ENCODE data around the gene CRYM. TPM values are rescaled to one million over a fixed set of nuclear protein-coding genes. Genes with fewer than 3 reads are reported as not detected.

CRYM gene
- total RNA-seq, 2 experiments from 2014 or later, result not detected

GRCh38 chr16:21244518-21245215 lies 33.4 kb downstream of the CRYM start:
- Mint-ChIP-seq H3K4me1 (ENCODE audit: low read depth) (no peaks in the 10 kb centered on the region), H3K27ac (no peak overlapping the region), H3K4me3 (no peak overlapping the region), H3K27me3 (peaks cover 36% of the 10 kb centered on the region), H3K36me3 (ENCODE audit: low read depth) (no peaks in the 10 kb centered on the region), H3K9me3 (no peaks in the 10 kb centered on the region)
- TF ChIP-seq, protein P1, sequence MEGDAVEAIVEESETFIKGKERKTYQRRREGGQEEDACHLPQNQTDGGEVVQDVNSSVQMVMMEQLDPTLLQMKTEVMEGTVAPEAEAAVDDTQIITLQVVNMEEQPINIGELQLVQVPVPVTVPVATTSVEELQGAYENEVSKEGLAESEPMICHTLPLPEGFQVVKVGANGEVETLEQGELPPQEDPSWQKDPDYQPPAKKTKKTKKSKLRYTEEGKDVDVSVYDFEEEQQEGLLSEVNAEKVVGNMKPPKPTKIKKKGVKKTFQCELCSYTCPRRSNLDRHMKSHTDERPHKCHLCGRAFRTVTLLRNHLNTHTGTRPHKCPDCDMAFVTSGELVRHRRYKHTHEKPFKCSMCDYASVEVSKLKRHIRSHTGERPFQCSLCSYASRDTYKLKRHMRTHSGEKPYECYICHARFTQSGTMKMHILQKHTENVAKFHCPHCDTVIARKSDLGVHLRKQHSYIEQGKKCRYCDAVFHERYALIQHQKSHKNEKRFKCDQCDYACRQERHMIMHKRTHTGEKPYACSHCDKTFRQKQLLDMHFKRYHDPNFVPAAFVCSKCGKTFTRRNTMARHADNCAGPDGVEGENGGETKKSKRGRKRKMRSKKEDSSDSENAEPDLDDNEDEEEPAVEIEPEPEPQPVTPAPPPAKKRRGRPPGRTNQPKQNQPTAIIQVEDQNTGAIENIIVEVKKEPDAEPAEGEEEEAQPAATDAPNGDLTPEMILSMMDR (IDR thresholded peaks at IDR 0.05), result no peak
- Histone ChIP-seq H3K9me3 (ENCODE audit: control insufficient read depth in 1 of 2, insufficient read depth in 1 of 2, low read length in 2 of 2) (no peaks in the 10 kb centered on the region), H3K27ac (ENCODE audit: low read depth in 1 of 2, low read length in 2 of 2) (no peak overlapping the region), H3K4me1 (ENCODE audit: insufficient read depth, low read length) (no peaks in the 10 kb centered on the region), H3K27me3 (ENCODE audit: control insufficient read depth in 1 of 2, insufficient read depth in 2 of 2, low read length in 2 of 2) (no peaks in the 10 kb centered on the region), H3K4me3 (ENCODE audit: low read length) (no peak overlapping the region), H3K36me3 (ENCODE audit: insufficient read depth, low read length) (no peaks in the 10 kb centered on the region)
- POLR2A ChIA-PET, result no interaction called here
- no peak for ATAC-seq (ENCODE audit: poor library complexity)
- intact Hi-C loops (cut with DNase I, micrococcal nuclease), result no loop called here
- CTCF ChIA-PET, result no interaction called here
- no peak for DNase-seq

GRCh38 chr16:21242756-21243155 lies 35.3 kb downstream of the CRYM start:
- ATAC-seq (ENCODE audit: poor library complexity), result no peak

GRCh38 chr16:21239646-21240045 lies 38.4 kb downstream of the CRYM start:
- H3K4me3 ChIP-seq (ENCODE audit: low read length), result no peak overlapping the region
- no peak overlapping the region for H3K4me3 Mint-ChIP-seq
- H3K36me3 Mint-ChIP-seq (ENCODE audit: low read depth), result no peaks in the 10 kb centered on the region
- H3K27ac Mint-ChIP-seq, result no peak overlapping the region
- no peak overlapping the region for H3K27ac ChIP-seq (ENCODE audit: low read depth in 1 of 2, low read length in 2 of 2)
- H3K36me3 ChIP-seq (ENCODE audit: insufficient read depth, low read length), result no peaks in the 10 kb centered on the region
- no peaks in the 10 kb centered on the region for H3K9me3 Mint-ChIP-seq
- TF ChIP-seq, protein P1 (IDR thresholded peaks at IDR 0.05), result no peak
- DNase-seq (no peak), ATAC-seq (ENCODE audit: poor library complexity) (no peak)
- peaks cover 21% of the 10 kb centered on the region for H3K27me3 Mint-ChIP-seq
- ChIA-PET POLR2A (no interaction called here), CTCF (no interaction called here)
- H3K4me1 ChIP-seq (ENCODE audit: insufficient read depth, low read length), result no peaks in the 10 kb centered on the region
- no peaks in the 10 kb centered on the region for H3K4me1 Mint-ChIP-seq (ENCODE audit: low read depth)
- intact Hi-C loops (cut with DNase I, micrococcal nuclease), result no loop called here
- no peaks in the 10 kb centered on the region for H3K9me3 ChIP-seq (ENCODE audit: control insufficient read depth in 1 of 2, insufficient read depth in 1 of 2, low read length in 2 of 2)
- H3K27me3 ChIP-seq (ENCODE audit: control insufficient read depth in 1 of 2, insufficient read depth in 2 of 2, low read length in 2 of 2), result peaks cover 0 to 4% of the 10 kb centered on the region in 2 experiments

More at GRCh38 chr16:21242756-21243155, 35.3 kb downstream of the CRYM start:
- no peaks in the 10 kb centered on the region for H3K9me3 ChIP-seq (ENCODE audit: control insufficient read depth in 1 of 2, insufficient read depth in 1 of 2, low read length in 2 of 2)
- intact Hi-C loops (cut with DNase I, micrococcal nuclease), result no loop called here
- no peaks in the 10 kb centered on the region for H3K4me1 Mint-ChIP-seq (ENCODE audit: low read depth)
- no peak overlapping the region for H3K27ac Mint-ChIP-seq
- H3K4me1 ChIP-seq (ENCODE audit: insufficient read depth, low read length), result no peaks in the 10 kb centered on the region
- no peak overlapping the region for H3K4me3 Mint-ChIP-seq
- H3K9me3 Mint-ChIP-seq, result no peaks in the 10 kb centered on the region
- no peak for DNase-seq
- H3K36me3 Mint-ChIP-seq (ENCODE audit: low read depth), result no peaks in the 10 kb centered on the region
- ChIA-PET POLR2A (no interaction called here), CTCF (no interaction called here)
- no peaks in the 10 kb centered on the region for H3K27me3 ChIP-seq (ENCODE audit: control insufficient read depth in 1 of 2, insufficient read depth in 2 of 2, low read length in 2 of 2)
- TF ChIP-seq, protein P1 (IDR thresholded peaks at IDR 0.05), result no peak
- no peak overlapping the region for H3K4me3 ChIP-seq (ENCODE audit: low read length)
- no peaks in the 10 kb centered on the region for H3K36me3 ChIP-seq (ENCODE audit: insufficient read depth, low read length)
- peaks cover 26% of the 10 kb centered on the region for H3K27me3 Mint-ChIP-seq
- no peak overlapping the region for H3K27ac ChIP-seq (ENCODE audit: low read depth in 1 of 2, low read length in 2 of 2)

All from CD4-positive, alpha-beta T cell (primary cell).